GM19023 (cell line): ENCODE data around the gene SP9.

Source experiments
- ATAC-seq: cut with Tn5 transposase; IDR thresholded peaks from one replicate; pipeline ENCODE4 v1.9.1; 2021; ENCODE audit warnings: mild to moderate bottlenecking, moderate library complexity; ENCODE audit not compliant: unreplicated experiment

Gene SP9

DNA sequence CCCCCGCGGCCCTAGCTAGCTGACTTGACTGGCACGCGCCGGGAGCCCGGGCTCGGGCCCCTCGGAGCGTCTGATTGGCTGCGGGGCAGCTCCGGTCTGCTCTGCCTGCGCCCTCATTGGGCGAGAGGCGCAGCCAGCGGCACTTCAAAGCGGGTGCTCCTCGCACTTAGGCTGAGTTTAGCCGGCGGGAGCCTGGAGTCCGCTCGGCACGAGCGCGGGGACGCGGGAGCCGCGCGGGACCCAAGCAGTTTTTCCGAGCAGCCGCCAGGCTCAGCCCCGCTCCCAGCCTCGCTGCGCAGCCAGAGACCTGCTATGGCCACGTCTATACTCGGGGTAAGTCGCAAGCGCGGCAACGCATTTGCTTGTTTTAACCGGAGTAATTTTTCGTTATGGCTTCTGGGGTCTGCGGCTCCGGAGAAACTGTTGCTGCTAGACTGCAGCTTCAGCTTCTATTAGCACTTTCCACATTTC lies at the start of gene SP9:
Gene SP9, plus strand, starts transcription at position 174 of the 471 bp plus-strand sequence. Its CDS starts 139 bp downstream, at position 313.
- no peak for ATAC-seq

DNA sequence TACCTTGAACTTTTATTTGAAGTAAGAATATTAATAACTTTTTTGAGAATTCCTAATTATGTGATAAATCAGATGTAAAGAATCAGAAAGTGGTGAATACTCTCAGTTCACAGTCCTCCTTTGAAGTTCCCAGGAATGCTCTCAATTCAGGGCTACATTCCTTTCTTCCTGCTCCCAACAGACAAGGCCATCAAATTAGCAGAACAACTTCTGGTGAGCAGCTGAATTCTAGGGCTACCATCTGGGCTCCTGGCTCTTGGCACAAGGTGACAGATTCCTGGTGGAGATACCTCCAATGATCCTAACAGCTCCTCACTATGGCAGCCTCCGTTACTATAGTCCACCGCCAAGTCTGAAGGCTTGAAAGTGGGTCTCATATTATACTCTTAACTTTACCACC lies 48.6 kb upstream of the SP9 start:
- ATAC-seq, result no peak

- no peak for ATAC-seq
These were observed 41.8 kb upstream of the SP9 start for GRCh38 chr2:174292908-174293307.

GRCh38 chr2:174300114-174300513 lies 34.6 kb upstream of the SP9 start:
- ATAC-seq, result no peak

DNA sequence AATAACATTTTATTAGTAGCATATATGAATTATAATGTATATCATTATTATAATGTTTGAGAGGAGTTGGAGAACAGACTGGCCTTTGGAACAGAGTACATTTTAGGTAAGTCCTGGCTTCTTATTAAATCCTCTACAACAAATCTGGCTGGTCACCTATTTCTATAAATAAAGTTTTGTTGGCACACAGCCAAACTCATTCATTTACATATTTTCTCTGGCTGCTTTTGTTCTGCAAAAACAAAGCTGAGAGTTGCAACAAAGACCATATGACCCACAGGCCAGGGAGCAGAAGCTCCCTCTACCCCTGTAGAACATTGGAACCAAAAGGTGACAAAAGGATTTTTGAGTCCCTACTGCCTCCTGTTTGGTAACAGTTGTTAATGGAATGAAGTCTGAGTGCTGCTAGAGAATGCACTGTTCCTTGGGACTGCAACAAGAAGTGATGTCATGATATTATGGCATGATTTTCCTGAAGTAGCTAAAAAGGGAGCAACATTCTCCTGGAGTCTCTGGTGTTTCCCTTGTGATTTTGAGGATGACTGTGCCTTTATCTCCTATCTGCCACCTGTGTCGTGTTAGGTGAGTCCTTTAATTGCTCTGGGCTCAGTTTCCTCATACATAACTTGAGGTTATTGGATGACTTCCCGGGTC lies 22.0 kb upstream of the SP9 start:
- no peak for ATAC-seq

DNA sequence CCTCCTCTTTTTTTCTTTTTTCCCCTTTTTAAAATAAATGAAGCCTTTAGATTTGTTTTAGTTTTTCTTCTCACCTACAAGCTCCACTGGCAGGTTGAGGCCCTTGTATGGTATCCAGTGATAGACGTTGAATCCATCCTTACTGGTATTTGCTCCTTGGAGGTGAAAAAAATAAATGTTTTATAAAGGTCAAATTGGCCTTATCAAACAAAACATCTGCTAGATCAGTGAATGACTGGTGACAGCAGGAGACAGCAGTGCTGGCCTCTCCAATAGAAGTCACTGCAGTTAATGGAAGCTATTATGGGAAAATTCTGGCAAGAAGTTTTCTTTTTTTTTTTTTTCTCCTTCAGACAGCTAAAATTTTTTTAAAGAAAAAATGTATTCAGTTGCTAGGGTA lies 12.6 kb upstream of the SP9 start:
- no peak for ATAC-seq

DNA sequence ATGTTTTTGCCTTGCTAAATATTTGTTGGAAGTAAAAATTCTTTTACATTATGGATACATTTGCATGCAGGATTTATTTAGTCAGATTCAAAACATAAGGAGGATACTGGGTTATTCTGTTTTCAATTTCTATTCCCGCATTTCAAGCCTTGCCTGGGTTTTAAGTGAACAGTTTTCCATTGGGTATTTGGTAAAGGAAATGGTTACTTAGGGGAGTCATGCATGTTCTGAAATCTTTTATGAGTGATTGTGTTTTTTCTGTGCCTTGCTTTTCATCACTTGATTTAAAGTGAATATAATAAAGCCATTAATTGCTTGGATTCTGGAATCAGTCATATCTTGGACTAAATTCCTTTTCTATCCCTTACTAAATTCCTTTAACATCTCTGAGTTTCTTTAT lies 12.0 kb upstream of the SP9 start:
- ATAC-seq, result no peak

GRCh38 chr2:174324530-174324929 lies 10.2 kb upstream of the SP9 start:
- no peak for ATAC-seq

- ATAC-seq, result no peak
These were observed 9.2 kb upstream of the SP9 start for GRCh38 chr2:174325373-174326160.

GRCh38 chr2:174326161-174327020 lies 8.4 kb upstream of the SP9 start:
- no peak for ATAC-seq

DNA sequence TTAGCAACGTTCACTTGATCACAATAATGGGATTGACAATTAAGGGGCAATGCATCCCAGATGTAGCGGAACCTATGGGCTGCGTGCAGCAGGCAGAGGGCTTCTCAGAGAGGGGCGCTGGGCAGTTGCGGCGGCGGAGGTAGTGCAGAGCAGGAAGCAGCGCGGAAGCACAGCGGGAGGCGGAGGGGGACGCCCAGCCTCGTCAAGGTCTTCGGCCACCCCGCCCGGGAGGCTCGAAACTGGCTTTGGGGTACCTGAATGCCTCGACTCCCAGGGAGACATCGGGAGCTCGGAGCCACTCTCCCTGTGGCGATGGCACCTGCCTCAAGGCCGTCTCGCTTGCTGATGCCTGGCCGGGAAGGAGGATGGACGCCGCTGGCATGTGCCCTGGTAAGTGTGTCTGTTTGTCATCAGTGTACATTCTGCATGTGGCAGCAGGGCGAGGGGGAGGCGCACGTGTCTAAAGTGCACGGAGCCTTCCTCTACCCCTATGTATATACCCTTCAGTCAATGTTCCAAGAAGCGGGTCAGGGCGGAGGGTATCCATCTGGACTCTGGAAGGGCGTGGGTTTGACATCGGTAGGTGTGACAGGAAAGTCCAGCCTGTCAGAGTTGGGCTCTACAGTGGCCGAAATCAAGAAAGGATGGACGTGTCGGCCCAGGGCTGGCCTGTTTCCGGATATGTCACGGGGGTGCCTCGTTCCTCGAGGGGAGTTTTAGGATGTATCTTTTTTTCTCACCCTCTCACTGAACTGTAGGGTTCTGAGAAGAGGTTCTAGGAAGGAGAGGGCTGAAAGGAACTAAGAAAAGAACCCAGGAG lies 7.5 kb upstream of the SP9 start:
- ATAC-seq, result no peak

DNA sequence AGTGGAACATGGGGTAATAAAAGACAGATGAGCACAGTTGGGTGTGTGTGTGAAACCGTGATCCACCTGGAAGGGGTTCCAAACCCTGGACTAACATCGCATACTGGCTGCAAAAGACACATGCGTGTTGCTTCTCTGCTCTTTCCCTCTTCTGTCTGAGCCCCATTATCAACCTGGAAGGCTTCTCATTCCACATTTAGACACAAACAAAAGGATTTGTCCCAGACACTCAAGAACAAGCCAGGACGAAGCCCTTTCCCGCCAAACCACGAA lies 7.0 kb upstream of the SP9 start:
- no peak for ATAC-seq

DNA sequence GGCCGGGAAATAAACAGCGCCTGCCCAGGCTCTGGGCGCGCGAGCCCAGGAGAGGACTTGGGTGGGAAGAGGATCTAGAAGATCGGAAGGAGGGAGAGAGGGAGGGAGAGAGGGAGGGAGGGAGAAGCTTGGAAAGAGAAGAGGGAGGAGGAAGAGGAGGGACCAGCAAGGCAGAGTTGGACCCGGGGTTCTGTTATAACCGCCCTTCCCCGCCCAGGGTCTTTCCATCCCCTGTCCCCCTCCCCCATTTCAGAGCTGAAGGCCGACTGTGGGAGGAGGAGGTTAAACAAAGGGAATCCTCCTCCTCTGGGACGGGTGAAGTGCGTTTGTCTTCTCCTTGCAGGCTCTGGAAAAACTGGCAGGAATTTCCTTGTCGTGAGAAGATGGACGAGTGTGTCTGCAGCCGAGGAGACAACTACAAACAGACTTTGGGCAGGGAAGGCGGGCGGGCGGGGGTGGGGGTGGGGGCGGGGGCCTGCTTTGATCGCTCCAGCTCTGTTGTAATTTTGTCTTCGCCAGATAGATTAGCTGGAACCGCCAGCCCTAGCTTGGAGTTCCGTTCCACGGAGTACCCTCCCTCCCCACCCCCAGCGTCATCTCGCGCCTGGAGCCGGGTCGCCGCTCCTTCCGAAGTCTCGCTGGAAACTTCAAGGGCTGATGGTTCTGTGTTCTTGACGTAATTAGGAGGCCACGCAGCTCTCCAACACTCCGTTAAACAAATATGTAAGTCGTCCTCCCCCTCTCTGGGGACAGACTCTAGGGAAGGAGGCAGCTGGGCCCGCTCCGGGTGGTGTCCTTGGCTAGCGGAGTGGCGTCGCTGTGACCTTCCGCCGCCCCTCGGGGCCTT lies 6.4 kb upstream of the SP9 start:
- no peak for ATAC-seq

DNA sequence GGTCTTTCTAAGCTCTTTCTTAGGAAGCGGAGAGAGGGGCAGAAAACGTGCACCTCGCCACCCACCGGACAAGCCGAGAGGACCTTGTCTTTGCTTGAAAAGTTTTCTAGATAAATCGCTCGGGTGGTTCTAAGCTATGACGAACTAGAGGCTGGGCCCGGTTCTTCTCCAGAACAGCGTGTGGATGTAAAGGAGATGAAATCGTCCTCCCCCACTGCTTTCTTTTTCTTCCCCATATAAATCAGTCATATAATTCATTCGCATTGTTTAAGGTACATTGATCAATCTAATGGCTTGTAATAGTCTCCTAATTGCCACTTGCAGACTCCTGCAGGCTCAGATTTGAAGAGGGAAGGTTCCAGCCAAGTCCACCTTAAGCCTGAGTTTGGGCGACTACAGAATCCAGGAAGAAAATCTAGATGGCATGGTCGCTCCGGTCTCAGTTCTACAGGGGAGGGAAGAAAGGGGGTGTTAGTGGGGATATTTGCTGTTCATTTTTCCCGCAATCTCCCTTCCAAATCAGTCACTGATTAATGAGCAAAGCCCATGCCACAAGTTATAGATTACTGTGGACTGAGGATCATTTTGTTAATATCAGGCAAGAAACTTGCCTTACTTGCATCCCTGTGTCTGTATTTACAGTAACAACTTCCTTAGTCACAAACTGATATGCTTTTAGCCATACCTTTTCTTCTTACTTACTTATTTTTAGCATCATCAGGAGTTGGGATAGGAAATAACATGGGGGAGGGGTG lies 5.6 kb upstream of the SP9 start:
- ATAC-seq, result no peak

- ATAC-seq, result no peak
These were observed 3.7 kb upstream of the SP9 start for GRCh38 chr2:174330945-174331594.

GRCh38 chr2:174331595-174332216 lies 3.0 kb upstream of the SP9 start:
- ATAC-seq, result no peak

DNA sequence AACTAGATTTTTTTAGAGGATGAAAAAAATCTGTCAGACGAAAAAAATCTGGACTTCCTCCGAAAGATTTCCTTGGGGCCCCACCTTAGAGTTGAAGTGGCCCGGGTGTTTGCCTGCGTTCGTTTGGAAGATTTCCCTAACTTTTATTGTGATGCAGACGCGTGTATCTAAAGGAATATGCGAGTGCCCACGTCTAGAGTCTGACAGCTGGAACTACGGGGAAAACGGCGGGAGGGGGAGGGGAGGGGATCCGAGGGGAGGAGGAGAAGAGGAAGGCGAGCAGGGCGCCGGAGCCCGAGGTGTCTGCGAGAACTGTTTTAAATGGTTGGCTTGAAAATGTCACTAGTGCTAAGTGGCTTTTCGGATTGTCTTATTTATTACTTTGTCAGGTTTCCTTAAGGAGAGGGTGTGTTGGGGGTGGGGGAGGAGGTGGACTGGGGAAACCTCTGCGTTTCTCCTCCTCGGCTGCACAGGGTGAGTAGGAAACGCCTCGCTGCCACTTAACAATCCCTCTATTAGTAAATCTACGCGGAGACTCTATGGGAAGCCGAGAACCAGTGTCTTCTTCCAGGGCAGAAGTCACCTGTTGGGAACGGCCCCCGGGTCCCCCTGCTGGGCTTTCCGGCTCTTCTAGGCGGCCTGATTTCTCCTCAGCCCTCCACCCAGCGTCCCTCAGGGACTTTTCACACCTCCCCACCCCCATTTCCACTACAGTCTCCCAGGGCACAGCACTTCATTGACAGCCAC lies 2.4 kb upstream of the SP9 start:
- ATAC-seq, result no peak

- no peak for ATAC-seq
These were observed 1.8 kb upstream of the SP9 start for GRCh38 chr2:174333017-174333371.
